ENCODE results near the gene SDHAF2.
"Not testable (repeated sequence)": the region's sequence is repeated elsewhere in the genome, so short reads cannot be mapped to it uniquely, and the experiment has no call there.

The SDHAF2 gene

DNA sequence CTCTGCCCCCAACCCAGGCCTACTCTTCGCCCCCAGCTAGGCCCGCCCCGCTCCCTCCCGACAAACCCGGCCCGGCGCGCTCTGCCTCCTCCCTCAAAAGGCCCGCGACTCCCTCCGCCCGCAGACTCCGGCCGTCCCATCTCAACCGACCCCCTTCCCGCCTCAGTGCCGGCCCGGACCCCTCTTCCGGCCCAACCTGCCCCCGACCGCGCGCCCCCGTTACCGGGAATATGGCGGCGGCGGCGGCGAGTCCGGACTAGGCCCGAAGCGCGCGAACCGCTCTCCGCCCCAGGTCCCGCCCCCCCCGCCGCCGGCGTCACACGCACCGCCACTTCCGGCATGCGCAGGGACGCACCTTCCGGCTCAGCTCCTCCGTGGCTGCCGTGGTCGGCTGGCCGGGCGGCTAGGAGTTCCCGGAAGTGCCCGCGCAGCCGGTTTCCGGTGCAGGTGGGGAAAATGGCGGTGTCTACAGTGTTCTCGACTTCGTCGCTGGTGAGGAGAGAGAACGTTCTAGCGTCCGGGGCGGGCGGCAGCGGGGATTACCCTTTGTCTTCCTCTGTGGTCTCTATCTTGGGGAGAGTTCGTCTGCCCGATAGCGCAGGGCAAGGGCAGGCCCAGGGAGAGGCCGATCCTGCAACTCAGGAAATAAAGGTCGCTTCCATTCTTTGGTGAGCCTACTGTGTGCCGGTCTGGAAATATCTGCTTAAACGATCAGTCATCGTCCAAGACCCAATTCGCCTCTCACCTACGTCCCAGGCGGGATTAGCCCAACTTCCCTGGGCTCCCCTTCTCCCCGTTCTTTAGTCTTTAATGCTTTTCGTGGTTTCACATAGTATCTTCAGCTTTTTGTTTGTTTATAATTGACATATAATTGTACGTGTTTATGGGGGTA, at the start of gene SDHAF2, which contains the start of gene CPSF7:
Gene SDHAF2, plus strand, starts transcription at position 434 of the 892 bp plus-strand sequence. Its CDS starts 23 bp downstream, at position 457.
Gene CPSF7, minus strand, starts transcription at position 285 of the 892 bp plus-strand sequence. CDS start 740 bp downstream, outside the sequence.
- TF ChIP-seq, protein P1, sequence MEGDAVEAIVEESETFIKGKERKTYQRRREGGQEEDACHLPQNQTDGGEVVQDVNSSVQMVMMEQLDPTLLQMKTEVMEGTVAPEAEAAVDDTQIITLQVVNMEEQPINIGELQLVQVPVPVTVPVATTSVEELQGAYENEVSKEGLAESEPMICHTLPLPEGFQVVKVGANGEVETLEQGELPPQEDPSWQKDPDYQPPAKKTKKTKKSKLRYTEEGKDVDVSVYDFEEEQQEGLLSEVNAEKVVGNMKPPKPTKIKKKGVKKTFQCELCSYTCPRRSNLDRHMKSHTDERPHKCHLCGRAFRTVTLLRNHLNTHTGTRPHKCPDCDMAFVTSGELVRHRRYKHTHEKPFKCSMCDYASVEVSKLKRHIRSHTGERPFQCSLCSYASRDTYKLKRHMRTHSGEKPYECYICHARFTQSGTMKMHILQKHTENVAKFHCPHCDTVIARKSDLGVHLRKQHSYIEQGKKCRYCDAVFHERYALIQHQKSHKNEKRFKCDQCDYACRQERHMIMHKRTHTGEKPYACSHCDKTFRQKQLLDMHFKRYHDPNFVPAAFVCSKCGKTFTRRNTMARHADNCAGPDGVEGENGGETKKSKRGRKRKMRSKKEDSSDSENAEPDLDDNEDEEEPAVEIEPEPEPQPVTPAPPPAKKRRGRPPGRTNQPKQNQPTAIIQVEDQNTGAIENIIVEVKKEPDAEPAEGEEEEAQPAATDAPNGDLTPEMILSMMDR (IDR thresholded peaks at IDR 0.05; ENCODE audit: low read length): no peak
- TF ChIP-seq EZH2 (optimal IDR thresholded peaks at IDR 0.05; ENCODE audit: low read depth, low read length) (no peak), EZH2phosphoT487 (IDR thresholded peaks at IDR 0.05; ENCODE audit: low read length) (no peak)
- Histone ChIP-seq H3K4me3 (ENCODE audit: low read length) (peak within 1 kb of the TSS; percentile 93), H3K79me2 (ENCODE audit: low read length) (peaks cover 94% of the 10 kb centered on the region), H3K4me2 (ENCODE audit: low read depth, low read length) (peak within 1 kb of the TSS; percentile 82), H3K9ac (ENCODE audit: low read length) (peak within 1 kb of the TSS; percentile 99), H3K36me3 (replicated peaks; ENCODE audit: insufficient read depth, low read length) (peaks cover 17% of the 10 kb centered on the region; the same call in 1 of the 2 replicates), H3F3A (ENCODE audit: insufficient read depth, low read length) (0 out of 2 replicates have a peak, but pooled peaks cover 4% of the 10 kb centered on the region), H3K9me2 (replicated peaks; ENCODE audit: insufficient read depth, low read length) (no peaks in the 10 kb centered on the region), H2AFZ (ENCODE audit: low read length) (peak within 1 kb of the TSS; percentile 80), H3K9me3 (replicated peaks; ENCODE audit: insufficient read depth, low read length) (no peaks in the 10 kb centered on the region), H4K20me1 (ENCODE audit: insufficient read depth, low read length) (no peaks in the 10 kb centered on the region), H3K4me1 (ENCODE audit: low read length) (peaks cover 12% of the 10 kb centered on the region), H3K27ac (ENCODE audit: low read length) (peak within 1 kb of the TSS; percentile 94), H3K27me3 (replicated peaks; ENCODE audit: insufficient read depth, low read length) (no peaks in the 10 kb centered on the region)
- peak; percentile 97 for DNase-seq

DNA sequence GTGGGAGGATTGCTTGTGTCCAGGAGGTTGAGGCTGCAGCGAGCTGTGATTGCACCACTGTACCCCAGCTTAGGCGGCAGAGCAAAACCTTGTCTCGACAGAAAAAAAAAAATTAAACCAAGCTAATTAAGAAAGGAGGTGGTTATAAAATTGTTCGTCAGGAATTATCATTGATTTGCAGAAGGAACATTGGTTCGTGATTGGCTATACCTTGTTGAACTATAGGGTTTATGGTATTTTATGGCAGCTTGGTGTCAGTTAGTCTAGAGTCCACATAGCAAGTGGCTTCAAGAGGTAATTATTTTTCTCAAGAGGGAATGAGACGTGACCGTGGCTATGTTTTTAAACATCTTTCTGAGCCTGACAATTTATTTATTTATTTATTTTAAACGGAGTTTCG, 49.0 kb upstream of the SDHAF2 start:
- Histone ChIP-seq H3K9me2 (replicated peaks; ENCODE audit: insufficient read depth, low read length) (no peaks in the 10 kb centered on the region), H3K4me1 (ENCODE audit: low read length) (no peaks in the 10 kb centered on the region), H3K79me2 (ENCODE audit: low read length) (no peaks in the 10 kb centered on the region), H3K4me3 (ENCODE audit: low read length) (no peak overlapping the region), H2AFZ (ENCODE audit: low read length) (no peak overlapping the region), H4K20me1 (ENCODE audit: insufficient read depth, low read length) (no peaks in the 10 kb centered on the region), H3K27me3 (replicated peaks; ENCODE audit: insufficient read depth, low read length) (no peaks in the 10 kb centered on the region), H3K9me3 (replicated peaks; ENCODE audit: insufficient read depth, low read length) (no peaks in the 10 kb centered on the region), H3F3A (ENCODE audit: insufficient read depth, low read length) (no peaks in the 10 kb centered on the region), H3K27ac (ENCODE audit: low read length) (no peak overlapping the region), H3K36me3 (replicated peaks; ENCODE audit: insufficient read depth, low read length) (no peaks in the 10 kb centered on the region), H3K4me2 (ENCODE audit: low read depth, low read length) (no peak overlapping the region), H3K9ac (ENCODE audit: low read length) (no peak overlapping the region)
- TF ChIP-seq, protein P1 (IDR thresholded peaks at IDR 0.05; ENCODE audit: low read length): no peak
- TF ChIP-seq EZH2 (optimal IDR thresholded peaks at IDR 0.05; ENCODE audit: low read depth, low read length): no peak
- TF ChIP-seq EZH2phosphoT487 (IDR thresholded peaks at IDR 0.05; ENCODE audit: low read length): no peak
- no peak for DNase-seq

DNA sequence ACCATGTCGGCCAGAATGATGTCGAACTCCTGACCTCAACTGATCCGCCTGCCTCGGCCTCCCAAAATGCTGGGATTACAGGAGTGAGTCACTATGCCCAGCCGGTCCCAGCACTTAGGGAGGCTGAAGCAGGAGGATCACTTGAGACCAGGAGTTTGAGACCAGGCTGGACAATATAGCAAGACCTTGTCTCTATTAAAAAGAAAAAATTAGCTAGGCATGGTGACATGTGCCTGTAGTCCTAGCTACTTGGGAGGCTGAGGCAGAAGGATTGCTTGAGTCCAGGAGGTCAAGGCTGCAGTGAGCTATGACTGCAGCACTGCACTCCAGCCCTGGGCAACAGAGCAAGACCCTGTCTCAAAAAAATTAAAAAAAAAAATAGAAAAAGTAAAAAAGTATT, 46.1 kb upstream of the SDHAF2 start:
- DNase-seq; H3F3A ChIP-seq (ENCODE audit: insufficient read depth, low read length); H3K4me3 ChIP-seq (ENCODE audit: low read length); H4K20me1 ChIP-seq (ENCODE audit: insufficient read depth, low read length); H3K9me3 ChIP-seq (replicated peaks; ENCODE audit: insufficient read depth, low read length); H3K9me2 ChIP-seq (replicated peaks; ENCODE audit: insufficient read depth, low read length); H3K9ac ChIP-seq (ENCODE audit: low read length); H3K27me3 ChIP-seq (replicated peaks; ENCODE audit: insufficient read depth, low read length); H3K27ac ChIP-seq (ENCODE audit: low read length); H3K36me3 ChIP-seq (replicated peaks; ENCODE audit: insufficient read depth, low read length); H3K4me2 ChIP-seq (ENCODE audit: low read depth, low read length); H2AFZ ChIP-seq (ENCODE audit: low read length); H3K4me1 ChIP-seq (ENCODE audit: low read length); H3K79me2 ChIP-seq (ENCODE audit: low read length): not testable (repeated sequence)
